Fibroblast of pulmonary artery (primary cell): ENCODE data around the gene TLR10.

ENCODE experiments used
- DNase-seq: peaks from one replicate; pipeline ENCODE4 v3.0.0-alpha.2; 2010; ENCODE audit warnings: low read depth
- H3K4me3 ChIP-seq: replicated peaks from 2 replicates; pipeline ENCODE4 v1.5.1; 2011; ENCODE audit warnings: low read depth, mild to moderate bottlenecking, control low read depth, low read length, moderate library complexity
- CTCF ChIP-seq: IDR thresholded peaks from 2 replicates; pipeline ENCODE4 v1.5.1; 2011; ENCODE audit warnings: mild to moderate bottlenecking, control low read depth, low read length, inconsistent platforms; ENCODE audit errors: missing control alignments

The TLR10 gene

GRCh38 chr4:38724475-38724808 is 58.3 kb downstream of the TLR10 start:
- H3K4me3 ChIP-seq, result no peak overlapping the region
- no peak for DNase-seq
- TF ChIP-seq CTCF, result no peak

- TF ChIP-seq CTCF, result no peak
- peak; percentile 56 for DNase-seq
- no peak overlapping the region for H3K4me3 ChIP-seq
Measured at GRCh38 chr4:38723726-38724474, 58.9 kb downstream of the TLR10 start.

GRCh38 chr4:38723114-38723513 is 59.7 kb downstream of the TLR10 start:
- no peak overlapping the region for H3K4me3 ChIP-seq
- no peak for DNase-seq

More at GRCh38 chr4:38723114-38723513, 59.7 kb downstream of the TLR10 start:
- TF ChIP-seq CTCF, result no peak
